Keratinocyte (primary cell): ENCODE results near the gene CNNM1. TPM values are rescaled to one million over a fixed set of nuclear protein-coding genes. Genes with fewer than 3 reads are reported as not detected.

ENCODE experiments used
- DNase-seq: peaks from one replicate; pipeline ENCODE4 v3.0.0-alpha.2; 2011; ENCODE audit warnings: low read depth, missing footprints, low spot score
- FAIRE-seq: peaks from 2 replicates; lab custom pipeline; 2011; peaks lifted over from hg19 to GRCh38; lab: Jason Lieb, UNC
- H2AFZ ChIP-seq: 2 replicates; pipeline ENCODE4 v1.6.0; 2012; ENCODE audit warnings: low read length, control low read depth, inconsistent platforms; ENCODE audit not compliant: control insufficient read depth
- H3K27ac ChIP-seq: 2 replicates; pipeline ENCODE4 v1.5.1; 2011; ENCODE audit warnings: low read length; ENCODE audit not compliant: control insufficient read depth, insufficient read depth
- H3K27me3 ChIP-seq: 3 replicates; pipeline ENCODE4 v1.6.0; 2011; ENCODE audit warnings: low read length; ENCODE audit not compliant: control insufficient read depth, insufficient read depth; ENCODE audit errors: extremely low read depth
- H3K36me3 ChIP-seq, 2 experiments: 2 replicates in 1 of 2; 3 replicates in 1 of 2; pipeline ENCODE4 v1.5.1; 2011; ENCODE audit warnings: low read length in 2 of 2, mild to moderate bottlenecking in 1 of 2; ENCODE audit not compliant: control insufficient read depth in 2 of 2, insufficient read depth in 2 of 2; ENCODE audit errors: extremely low read depth in 1 of 2
- H3K4me1 ChIP-seq: 3 replicates; pipeline ENCODE4 v1.5.1; 2011; ENCODE audit warnings: low read length; ENCODE audit not compliant: control insufficient read depth, insufficient read depth; ENCODE audit errors: extremely low read depth
- H3K4me2 ChIP-seq: 3 replicates; pipeline ENCODE4 v1.6.0; 2011; ENCODE audit warnings: low read depth, low read length; ENCODE audit not compliant: control insufficient read depth, insufficient read depth; ENCODE audit errors: extremely low read depth
- H3K4me3 ChIP-seq, 3 experiments: fragments of 200-600 bp in 1 of 3; sonication (generic) in 1 of 3; 2 replicates in 2 of 3; 3 replicates in 1 of 3; pipeline ENCODE4 v1.5.1; 2011 to 2016; ENCODE audit warnings: low read length in 3 of 3, mild to moderate bottlenecking in 3 of 3, control low read depth in 2 of 3, inconsistent platforms in 1 of 3, low read depth in 1 of 3, mixed read lengths in 1 of 3, mixed run types in 1 of 3, moderate library complexity in 1 of 3; ENCODE audit not compliant: control insufficient read depth in 2 of 3, insufficient read depth in 2 of 3; ENCODE audit errors: extremely low read depth in 1 of 3
- H3K79me2 ChIP-seq: 2 replicates; pipeline ENCODE4 v1.6.0; 2012; ENCODE audit warnings: low read length; ENCODE audit not compliant: control insufficient read depth, insufficient read depth
- H3K9ac ChIP-seq: 3 replicates; pipeline ENCODE4 v1.6.0; 2011; ENCODE audit warnings: low read length; ENCODE audit not compliant: control insufficient read depth, insufficient read depth; ENCODE audit errors: extremely low read depth
- H3K9me1 ChIP-seq: 3 replicates; pipeline ENCODE4 v1.6.0; 2011; ENCODE audit warnings: low read length; ENCODE audit not compliant: control insufficient read depth, insufficient read depth; ENCODE audit errors: extremely low read depth
- H3K9me3 ChIP-seq: 2 replicates; pipeline ENCODE4 v1.5.1; 2012; ENCODE audit warnings: low read depth, low read length; ENCODE audit not compliant: control insufficient read depth
- H4K20me1 ChIP-seq: 3 replicates; pipeline ENCODE4 v1.6.0; 2011; ENCODE audit warnings: low read length; ENCODE audit not compliant: control insufficient read depth, insufficient read depth; ENCODE audit errors: extremely low read depth
- EZH2 ChIP-seq: IDR thresholded peaks from one replicate; pipeline ENCODE4 v1.6.1; 2012; ENCODE audit warnings: inconsistent platforms, mild to moderate bottlenecking, low read length, moderate library complexity
- dilution Hi-C: fragments of 300-500 bp; cut with MboI; formaldehyde crosslinking; loops from one replicate; pipeline ENCODE4 v1.7.0; 2020; ENCODE audit warnings: low sequenced_read_pairs; ENCODE audit not compliant: extremely low pct_ligation_motif_present
- polyA plus RNA-seq, 5 experiments: library from polyadenylated mRNA; depleted of rRNA in 3 of 5; stranded (reverse) in 3 of 5; stranded (forward) in 1 of 5; unstranded in 1 of 5; fragments of >200 nt; gene quantifications; 1 replicate in 1 of 5; 2 replicates in 3 of 5; 3 replicates in 1 of 5; pipeline versions ENCODE4 v1.2.1 to v1.2.3, GENCODE V29; 2011 to 2012; ENCODE audit warnings: missing spikeins in 2 of 5, low read depth in 1 of 5, low replicate concordance in 1 of 5
- TF ChIP-seq, protein P1 (sequence below), 3 experiments: IDR thresholded peaks in 1 of 3; conservative IDR thresholded peaks in 1 of 3; optimal IDR thresholded peaks in 1 of 3; 2 replicates in 2 of 3; 3 replicates in 1 of 3; pipeline versions ENCODE3 to v1.5.1; 2011; ENCODE audit warnings: low read length in 3 of 3, mild to moderate bottlenecking in 3 of 3, moderate library complexity in 2 of 3, control low read depth in 1 of 3, inconsistent platforms in 1 of 3; ENCODE audit not compliant: insufficient read depth in 2 of 3; ENCODE audit errors: extremely low read depth in 1 of 3

The CNNM1 gene
- polyA plus RNA-seq, 1 donor (not counting 4 experiments of a cell fraction or from before 2014, with no cell fraction given) = 0.83 TPM

DNA sequence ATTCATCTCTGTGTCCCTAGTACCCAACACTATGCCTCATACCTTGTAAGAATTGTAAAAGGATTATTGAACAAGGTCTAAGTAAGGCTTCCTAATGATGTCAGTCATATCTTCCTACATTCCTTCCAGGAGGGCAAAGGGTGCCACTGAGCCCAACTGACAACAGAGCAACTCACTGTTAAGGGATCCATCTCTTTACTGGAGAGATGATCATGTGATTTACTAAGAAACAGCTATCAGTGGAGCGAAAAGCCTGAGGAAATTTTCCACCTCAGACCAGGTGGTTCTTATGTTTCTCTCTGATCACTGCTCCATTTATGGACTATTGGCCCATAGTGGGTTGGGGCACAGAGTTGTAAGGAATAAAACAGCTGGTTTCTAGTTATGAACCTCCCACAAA lies 38.9 kb upstream of the CNNM1 start:
- dilution Hi-C loops = no loop called here

DNA sequence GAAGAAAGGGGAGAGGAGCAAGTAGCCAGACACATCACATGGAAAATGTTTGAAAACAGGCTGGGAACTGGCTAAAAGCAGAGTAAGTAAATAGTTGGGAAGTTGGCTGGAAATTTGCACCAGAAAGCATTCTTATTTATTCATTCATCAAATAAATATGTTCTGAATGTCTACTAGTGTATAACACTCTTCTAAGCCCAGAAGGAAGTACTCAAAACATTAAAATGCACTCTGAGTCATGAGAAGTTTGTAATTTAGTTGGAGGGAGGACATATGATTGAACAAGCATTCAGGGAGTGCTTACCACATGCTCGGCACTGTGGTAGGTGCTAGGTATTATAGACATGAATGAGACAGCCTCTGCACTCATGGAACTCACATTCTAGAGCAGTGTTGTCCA lies 37.0 kb upstream of the CNNM1 start:
- no peaks in the 10 kb centered on the region for H3K27me3 ChIP-seq
- H3K9ac ChIP-seq = no peak overlapping the region
- no peak overlapping the region for H2AFZ ChIP-seq
- no peak overlapping the region for H3K27ac ChIP-seq
- no peaks in the 10 kb centered on the region for H3K36me3 ChIP-seq
- DNase-seq (peak; percentile 33), FAIRE-seq (peak; percentile 85)
- H3K4me1 ChIP-seq = peaks cover 2% of the 10 kb centered on the region
- no peak overlapping the region for H3K4me3 ChIP-seq
- TF ChIP-seq, protein P1, sequence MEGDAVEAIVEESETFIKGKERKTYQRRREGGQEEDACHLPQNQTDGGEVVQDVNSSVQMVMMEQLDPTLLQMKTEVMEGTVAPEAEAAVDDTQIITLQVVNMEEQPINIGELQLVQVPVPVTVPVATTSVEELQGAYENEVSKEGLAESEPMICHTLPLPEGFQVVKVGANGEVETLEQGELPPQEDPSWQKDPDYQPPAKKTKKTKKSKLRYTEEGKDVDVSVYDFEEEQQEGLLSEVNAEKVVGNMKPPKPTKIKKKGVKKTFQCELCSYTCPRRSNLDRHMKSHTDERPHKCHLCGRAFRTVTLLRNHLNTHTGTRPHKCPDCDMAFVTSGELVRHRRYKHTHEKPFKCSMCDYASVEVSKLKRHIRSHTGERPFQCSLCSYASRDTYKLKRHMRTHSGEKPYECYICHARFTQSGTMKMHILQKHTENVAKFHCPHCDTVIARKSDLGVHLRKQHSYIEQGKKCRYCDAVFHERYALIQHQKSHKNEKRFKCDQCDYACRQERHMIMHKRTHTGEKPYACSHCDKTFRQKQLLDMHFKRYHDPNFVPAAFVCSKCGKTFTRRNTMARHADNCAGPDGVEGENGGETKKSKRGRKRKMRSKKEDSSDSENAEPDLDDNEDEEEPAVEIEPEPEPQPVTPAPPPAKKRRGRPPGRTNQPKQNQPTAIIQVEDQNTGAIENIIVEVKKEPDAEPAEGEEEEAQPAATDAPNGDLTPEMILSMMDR (optimal IDR thresholded peaks at IDR 0.05 in 1 of 3, IDR thresholded peaks at IDR 0.05 in 1 of 3, conservative IDR thresholded peaks at IDR 0.05 in 1 of 3; ENCODE audit: extremely low read depth in 1 of 3, insufficient read depth in 2 of 3, low read length in 3 of 3) = no peak
- dilution Hi-C loops = no loop called here
- no peaks in the 10 kb centered on the region for H3K79me2 ChIP-seq
- H3K9me1 ChIP-seq = no peaks in the 10 kb centered on the region
- no peak overlapping the region for H3K4me2 ChIP-seq
- no peaks in the 10 kb centered on the region for H3K9me3 ChIP-seq
- no peaks in the 10 kb centered on the region for H4K20me1 ChIP-seq

More for the DNA sequence above, 38.9 kb upstream of the CNNM1 start:
- Histone ChIP-seq H3K27ac (no peak overlapping the region), H3K9me1 (no peaks in the 10 kb centered on the region), H3K4me1 (peaks cover 2% of the 10 kb centered on the region), H4K20me1 (no peaks in the 10 kb centered on the region), H2AFZ (no peak overlapping the region), H3K27me3 (no peaks in the 10 kb centered on the region), H3K9me3 (no peaks in the 10 kb centered on the region), H3K4me2 (no peak overlapping the region), H3K79me2 (no peaks in the 10 kb centered on the region), H3K36me3 (no peaks in the 10 kb centered on the region), H3K9ac (no peak overlapping the region), H3K4me3 (no peak overlapping the region)
- no peak for DNase-seq
- FAIRE-seq = no peak
- no peak for TF ChIP-seq EZH2
- TF ChIP-seq, protein P1 (optimal IDR thresholded peaks at IDR 0.05 in 1 of 3, IDR thresholded peaks at IDR 0.05 in 1 of 3, conservative IDR thresholded peaks at IDR 0.05 in 1 of 3; ENCODE audit: extremely low read depth in 1 of 3, insufficient read depth in 2 of 3, low read length in 3 of 3) = no peak
